Measurements from ENCODE around the gene MAP2K7. TPM values are rescaled to one million over a fixed set of nuclear protein-coding genes. Genes with fewer than 3 reads are reported as not detected.

MAP2K7 gene
- total and polyA plus RNA-seq, 11 donors, result 11.6 to 35.5 (median 23.5) TPM

GRCh38 chr19:7869453-7869909, 34.2 kb upstream of the MAP2K7 start:
- Histone ChIP-seq H3K36me3 (no peaks in the 10 kb centered on the region), H3K4me3 (peak overlapping the region; percentile 21 to 58 (median 48)), H3K27ac (peak overlapping the region in 4 of 12 donors; percentile 24 to 55 (median 36)), H3K4me1 (peaks cover 4 to 51% (median 22%) of the 10 kb centered on the region in 12 donors), H3K27me3 (peaks cover 14 to 57% (median 26%) of the 10 kb centered on the region in 9 donors), H3K9me3 (no peaks in the 10 kb centered on the region)
- intact Hi-C loops (cut with DNase I), result loop anchor here in 1 of 10 donors (5.0 kb wide), 1 partner anchor 33 kb away; the partner anchor contains the start of gene MAP2K7
- TF ChIP-seq CTCF (IDR thresholded peaks at IDR 0.05) (peak in 8 of 12 donors; percentile 2 to 49 (median 32)), POLR2A (IDR thresholded peaks at IDR 0.05) (no peak)
- WGBS, 4 donors, result 2% methylated on average over 10 to 47 of the region's 47 CpGs; no CpG with 5 or more reads in 1 of the 4 donors
- ATAC-seq (peak in 2 of 4 donors; percentile 54 to 59), DNase-seq (peak in 3 of 5 donors; percentile 50 to 85 (median 54))

GRCh38 chr19:7869910-7870511, 33.7 kb upstream of the MAP2K7 start:
- Histone ChIP-seq H3K9me3 (no peaks in the 10 kb centered on the region), H3K27ac (peak overlapping the region in 3 of 12 donors; percentile 33 to 55 (median 38)), H3K4me1 (peaks cover 4 to 56% (median 22%) of the 10 kb centered on the region in 12 donors), H3K4me3 (peak overlapping the region in 11 of 12 donors; percentile 21 to 58 (median 48)), H3K27me3 (peaks cover 16 to 57% (median 26%) of the 10 kb centered on the region in 9 donors), H3K36me3 (no peaks in the 10 kb centered on the region)
- intact Hi-C loops (cut with DNase I), result loop anchor here in 1 of 10 donors (5.0 kb wide), 1 partner anchor 32 kb away; the partner anchor contains the start of gene MAP2K7
- ATAC-seq (peak in 2 of 4 donors; percentile 4 to 17), DNase-seq (peak in 2 of 5 donors; percentile 49 to 53)
- 19 to 39% (median 25%) methylated on average over 17 to 30 of the region's 30 CpGs for WGBS, 4 donors
- TF ChIP-seq CTCF (IDR thresholded peaks at IDR 0.05) (no peak), POLR2A (IDR thresholded peaks at IDR 0.05) (no peak)

- H3K36me3 ChIP-seq, result no peaks in the 10 kb centered on the region
- TF ChIP-seq CTCF (IDR thresholded peaks at IDR 0.05) (no peak), POLR2A (IDR thresholded peaks at IDR 0.05) (no peak)
- H3K27me3 ChIP-seq, result peaks cover 16 to 59% (median 29%) of the 10 kb centered on the region in 9 donors
- DNase-seq (peak in 2 of 5 donors; percentile 48 to 61), ATAC-seq (peak in 2 of 4 donors; percentile 8)
- H3K9me3 ChIP-seq, result no peaks in the 10 kb centered on the region
- peaks cover 4 to 56% (median 22%) of the 10 kb centered on the region in 12 donors for H3K4me1 ChIP-seq
- peak overlapping the region in 1 of 12 donors; percentile 7 for H3K27ac ChIP-seq
- peak overlapping the region in 1 of 12 donors; percentile 42 for H3K4me3 ChIP-seq
- intact Hi-C loops (cut with DNase I), result no loop called here
- 61 to 73% (median 68%) methylated on average over 11 of the region's 11 CpGs for WGBS, 4 donors
Observed at GRCh38 chr19:7870571-7871436, 32.9 kb upstream of the MAP2K7 start.
